ENCODE data around the gene DDX20.

DNA sequence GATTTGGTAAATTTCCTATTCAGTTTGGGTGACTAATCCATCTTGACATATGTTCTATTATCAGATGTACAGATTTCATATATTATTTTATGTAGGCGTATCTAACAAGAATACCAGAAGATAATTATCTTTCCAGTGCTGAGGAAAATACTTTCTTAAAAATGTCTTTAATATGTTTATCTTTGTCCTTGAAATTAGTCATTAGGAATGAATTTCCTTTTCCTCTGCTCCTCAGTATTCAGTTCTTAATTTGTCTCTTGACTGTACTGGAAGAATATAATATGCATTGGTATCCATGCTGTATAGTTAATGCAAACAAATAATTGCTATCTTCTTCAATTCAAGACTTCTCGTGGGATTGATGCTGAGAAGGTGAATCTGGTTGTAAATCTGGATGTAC, 6.6 kb downstream of the DDX20 start:
- no peak for TF ChIP-seq ZNF274 (IDR thresholded peaks at IDR 0.05; ENCODE audit: low read depth, low read length)
- no peak for TF ChIP-seq YY1 (IDR thresholded peaks at IDR 0.05; ENCODE audit: insufficient read depth, insufficient read length)

Data from NT2/D1 (cell line).